Suprapubic skin (tissue), 4 donors: ENCODE data around the gene ARL5B. TPM values are rescaled to one million over a fixed set of nuclear protein-coding genes. Genes with fewer than 3 reads are reported as not detected.
A peak's percentile ranks its signal among the peaks of the same experiment; 100 is the strongest.

Source experiments
- DNase-seq, 2 donors: peaks; one replicate each; pipeline ENCODE4 v3.0.0-alpha.2; 2019; ENCODE audit warnings: low spot score in 2 of 2
- H3K27ac ChIP-seq: fragments of 200-600 bp; sonication (generic); one replicate; pipeline ENCODE4 v1.5.1; 2019
- H3K27me3 ChIP-seq: fragments of 200-600 bp; sonication (generic); one replicate; pipeline ENCODE4 v1.5.1; 2019
- H3K36me3 ChIP-seq: fragments of 200-600 bp; sonication (generic); one replicate; pipeline ENCODE4 v1.5.1; 2019
- H3K4me1 ChIP-seq: fragments of 200-600 bp; sonication (generic); one replicate; pipeline ENCODE4 v1.5.1; 2019
- H3K4me3 ChIP-seq: fragments of 200-600 bp; sonication (generic); one replicate; pipeline ENCODE4 v1.5.1; 2019; ENCODE audit warnings: mild to moderate bottlenecking
- H3K9me3 ChIP-seq: fragments of 200-600 bp; sonication (generic); one replicate; pipeline ENCODE4 v1.5.1; 2019
- EP300 ChIP-seq: sonication (generic); formaldehyde crosslinking; IDR thresholded peaks from one replicate; pipeline ENCODE4 v1.6.1; 2017; ENCODE audit warnings: antibody characterized with exemption
- POLR2A ChIP-seq, 2 donors: fragments of 450-650 bp; IDR thresholded peaks; one replicate each; pipeline ENCODE4 v1.6.1; 2017; ENCODE audit warnings: antibody characterized with exemption in 2 of 2, mild to moderate bottlenecking in 2 of 2, moderate library complexity in 2 of 2
- POLR2AphosphoS5 ChIP-seq, 3 donors: sonication (generic); formaldehyde crosslinking; IDR thresholded peaks; one replicate each; pipeline ENCODE4 v1.6.1; 2017; ENCODE audit warnings: antibody characterized with exemption in 3 of 3
- WGBS: methylation state at CpG from one replicate; pipeline ENCODE4 v1.1.5; 2018; 5-methylcytosine and 5-hydroxymethylcytosine counted together
- total RNA-seq, 4 donors: library from RNA; depleted of rRNA; stranded (reverse); fragments of >200 nt; gene quantifications; one replicate each; pipeline ENCODE4 v1.1.0, GENCODE V29; 2016
- TF ChIP-seq, protein P1 (sequence below), 2 donors: fragments of 200-600 bp in 1 of 2; fragments of 450-650 bp in 1 of 2; sonication (generic) in 1 of 2; IDR thresholded peaks; one replicate each; pipeline ENCODE4 v1.5.1; 2016 to 2019; ENCODE audit warnings: antibody characterized with exemption in 2 of 2, mild to moderate bottlenecking in 1 of 2, moderate library complexity in 1 of 2

Gene ARL5B, protein sequence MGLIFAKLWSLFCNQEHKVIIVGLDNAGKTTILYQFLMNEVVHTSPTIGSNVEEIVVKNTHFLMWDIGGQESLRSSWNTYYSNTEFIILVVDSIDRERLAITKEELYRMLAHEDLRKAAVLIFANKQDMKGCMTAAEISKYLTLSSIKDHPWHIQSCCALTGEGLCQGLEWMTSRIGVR
- total RNA-seq = 10 to 100 TPM; 11.8 to 17.9 (median 14.5) TPM

DNA sequence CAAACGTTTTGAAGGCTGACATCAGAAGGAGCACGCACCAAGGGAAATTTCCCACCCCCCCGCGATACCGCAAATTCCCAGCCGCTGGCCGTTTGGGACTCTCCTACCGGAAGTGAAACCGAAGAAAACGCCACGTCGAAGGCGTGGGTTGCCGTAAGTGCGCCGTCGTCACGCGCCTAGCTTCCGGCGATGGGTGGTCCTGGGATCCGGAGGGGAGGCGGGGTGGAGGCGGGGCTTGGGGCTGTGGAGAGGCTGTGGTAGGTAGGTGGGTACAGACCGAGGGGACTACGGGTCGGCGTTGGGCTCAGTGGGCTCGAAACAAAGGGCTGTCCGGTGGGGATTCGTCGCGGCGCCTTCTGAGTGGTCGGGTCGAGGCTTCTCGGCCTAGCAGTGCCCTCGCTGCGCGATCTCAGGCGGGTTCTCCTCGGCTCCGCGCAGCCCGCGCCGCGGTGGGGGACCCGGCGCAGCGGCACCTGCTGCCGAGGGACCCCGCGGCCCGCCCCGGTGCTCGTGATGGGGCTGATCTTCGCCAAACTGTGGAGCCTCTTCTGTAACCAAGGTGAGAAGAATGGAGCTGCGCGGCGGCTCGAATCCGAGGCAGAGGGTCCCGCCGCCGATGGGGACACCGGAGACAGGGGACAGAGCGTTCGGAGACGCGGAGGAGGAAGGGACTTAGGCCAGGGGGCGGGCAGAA lies at the start of gene ARL5B:
TSS of gene ARL5B (plus strand) at position 307 of the 694 bp plus-strand sequence. CDS start at position 514, 207 bp downstream.
- DNase-seq = peak; percentile 99
- TF ChIP-seq POLR2A (IDR thresholded peaks at IDR 0.05) = peak in 1 of 2 donors; percentile 31
- TF ChIP-seq, protein P1, sequence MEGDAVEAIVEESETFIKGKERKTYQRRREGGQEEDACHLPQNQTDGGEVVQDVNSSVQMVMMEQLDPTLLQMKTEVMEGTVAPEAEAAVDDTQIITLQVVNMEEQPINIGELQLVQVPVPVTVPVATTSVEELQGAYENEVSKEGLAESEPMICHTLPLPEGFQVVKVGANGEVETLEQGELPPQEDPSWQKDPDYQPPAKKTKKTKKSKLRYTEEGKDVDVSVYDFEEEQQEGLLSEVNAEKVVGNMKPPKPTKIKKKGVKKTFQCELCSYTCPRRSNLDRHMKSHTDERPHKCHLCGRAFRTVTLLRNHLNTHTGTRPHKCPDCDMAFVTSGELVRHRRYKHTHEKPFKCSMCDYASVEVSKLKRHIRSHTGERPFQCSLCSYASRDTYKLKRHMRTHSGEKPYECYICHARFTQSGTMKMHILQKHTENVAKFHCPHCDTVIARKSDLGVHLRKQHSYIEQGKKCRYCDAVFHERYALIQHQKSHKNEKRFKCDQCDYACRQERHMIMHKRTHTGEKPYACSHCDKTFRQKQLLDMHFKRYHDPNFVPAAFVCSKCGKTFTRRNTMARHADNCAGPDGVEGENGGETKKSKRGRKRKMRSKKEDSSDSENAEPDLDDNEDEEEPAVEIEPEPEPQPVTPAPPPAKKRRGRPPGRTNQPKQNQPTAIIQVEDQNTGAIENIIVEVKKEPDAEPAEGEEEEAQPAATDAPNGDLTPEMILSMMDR (IDR thresholded peaks at IDR 0.05) = no peak
- TF ChIP-seq POLR2AphosphoS5 (IDR thresholded peaks at IDR 0.05) = peak; percentile 67 to 89 (median 82)
- peak; percentile 72 for TF ChIP-seq EP300
- 0% methylated on average over 31 of the region's 72 CpGs for WGBS
- no peaks in the 10 kb centered on the region for H3K9me3 ChIP-seq
- H3K27ac ChIP-seq = peak within 1 kb of the TSS; percentile 96
- H3K4me1 ChIP-seq = peaks cover 26% of the 10 kb centered on the region
- H3K4me3 ChIP-seq = peak within 1 kb of the TSS; percentile 93
- H3K36me3 ChIP-seq = no peaks in the 10 kb centered on the region
- no peaks in the 10 kb centered on the region for H3K27me3 ChIP-seq

DNA sequence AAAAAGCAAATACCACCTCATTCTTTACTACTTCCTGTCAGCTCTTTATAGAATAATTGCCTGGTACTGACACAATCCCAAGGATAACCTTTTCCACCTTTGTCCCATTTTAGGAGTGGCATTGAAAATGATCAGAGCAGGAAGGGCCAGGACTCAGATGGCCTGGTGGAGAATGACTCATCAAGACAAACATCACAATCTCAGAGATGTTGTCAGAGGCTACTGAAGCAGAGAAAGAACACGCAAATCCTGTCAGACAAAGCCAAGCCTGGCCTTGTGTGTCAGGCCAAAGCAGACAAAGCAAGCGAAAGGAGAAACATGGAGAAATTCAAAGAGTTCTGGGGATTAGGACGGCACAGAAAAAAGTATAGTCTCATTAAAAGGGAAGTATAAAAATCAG lies 48.7 kb upstream of the ARL5B start:
- H3K9me3 ChIP-seq = no peaks in the 10 kb centered on the region
- no peaks in the 10 kb centered on the region for H3K27me3 ChIP-seq
- no peak for DNase-seq
- H3K4me1 ChIP-seq = peaks cover 4% of the 10 kb centered on the region
- 72% methylated on average over 3 of the region's 3 CpGs for WGBS
- H3K4me3 ChIP-seq = no peak overlapping the region
- H3K27ac ChIP-seq = peak overlapping the region; percentile 53
- peaks cover 7% of the 10 kb centered on the region for H3K36me3 ChIP-seq
- no peak for TF ChIP-seq POLR2AphosphoS5 (IDR thresholded peaks at IDR 0.05)
- no peak for TF ChIP-seq EP300

DNA sequence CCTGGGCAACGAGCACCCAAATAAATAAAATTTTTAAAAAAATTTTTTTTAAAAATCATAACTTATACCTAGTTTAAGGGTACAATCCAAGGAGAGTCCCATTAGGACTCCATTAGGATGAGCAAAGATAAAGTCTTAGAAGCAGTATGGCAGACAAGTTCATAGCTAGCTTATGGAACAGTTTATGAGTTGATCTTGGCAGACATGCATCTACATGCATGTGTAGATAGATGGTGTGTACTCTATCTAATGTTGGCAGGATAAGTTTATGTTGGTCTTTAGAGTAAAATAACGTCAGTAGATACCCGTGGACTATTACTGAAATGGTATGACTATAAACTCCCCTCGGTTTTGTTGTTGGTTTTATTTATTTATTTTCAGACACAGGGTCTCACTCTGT lies 48.1 kb upstream of the ARL5B start:
- Histone ChIP-seq H3K27ac (no peak overlapping the region), H3K27me3 (no peaks in the 10 kb centered on the region), H3K4me1 (peaks cover 4% of the 10 kb centered on the region), H3K36me3 (peaks cover 7% of the 10 kb centered on the region), H3K9me3 (no peaks in the 10 kb centered on the region), H3K4me3 (no peak overlapping the region)
- WGBS = 94% methylated on average over 4 of the region's 4 CpGs
- no peak for TF ChIP-seq EP300
- TF ChIP-seq, protein P1 (IDR thresholded peaks at IDR 0.05) = no peak
- no peak for TF ChIP-seq POLR2A (IDR thresholded peaks at IDR 0.05)
- TF ChIP-seq POLR2AphosphoS5 (IDR thresholded peaks at IDR 0.05) = no peak
- DNase-seq = no peak

DNA sequence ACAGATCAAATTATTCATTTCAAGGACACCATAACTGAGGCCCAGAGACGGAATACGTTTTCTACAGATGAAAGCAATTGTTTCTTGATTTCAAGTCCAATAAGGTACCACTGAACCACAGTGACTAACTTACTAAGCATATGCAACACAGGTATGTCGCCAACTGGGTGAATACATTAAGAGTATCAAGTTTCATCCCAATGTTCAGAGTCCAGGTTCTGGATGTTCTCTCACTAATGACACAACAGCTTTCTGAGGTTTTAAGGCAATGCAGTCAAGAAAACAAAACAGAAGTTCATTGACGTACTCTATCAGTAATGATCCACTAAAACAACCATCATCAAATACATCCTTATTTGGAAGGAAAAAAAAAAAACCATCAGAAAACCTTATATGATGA lies 43.6 kb upstream of the ARL5B start:
- Histone ChIP-seq H3K36me3 (peaks cover 10% of the 10 kb centered on the region), H3K27ac (no peak overlapping the region), H3K4me3 (no peak overlapping the region), H3K27me3 (no peaks in the 10 kb centered on the region), H3K4me1 (no peaks in the 10 kb centered on the region), H3K9me3 (no peaks in the 10 kb centered on the region)
- no peak for DNase-seq
- TF ChIP-seq EP300 = no peak
- no peak for TF ChIP-seq POLR2AphosphoS5 (IDR thresholded peaks at IDR 0.05)
- TF ChIP-seq POLR2A (IDR thresholded peaks at IDR 0.05) = no peak
- TF ChIP-seq, protein P1 (IDR thresholded peaks at IDR 0.05) = no peak
- 91% methylated on average over 4 of the region's 4 CpGs for WGBS

DNA sequence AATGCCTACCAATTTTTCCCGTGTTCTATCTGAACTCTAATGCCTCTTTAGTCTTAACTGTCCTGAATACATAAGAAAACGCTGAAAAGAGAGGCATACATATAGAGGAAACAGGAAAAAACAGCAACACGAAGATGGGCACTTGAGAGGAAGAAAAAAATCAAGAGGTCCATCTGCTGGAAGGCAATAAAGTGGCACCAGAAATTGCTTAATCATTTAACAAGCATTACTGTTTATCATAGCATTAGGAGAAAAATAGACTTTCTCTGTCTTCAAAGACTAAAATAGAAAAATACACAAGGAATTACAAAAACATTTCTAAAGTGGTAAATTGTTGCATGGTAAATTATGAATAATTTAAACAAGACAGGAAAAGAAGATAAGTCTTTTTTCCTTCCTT lies 42.9 kb upstream of the ARL5B start:
- H3K4me3 ChIP-seq = no peak overlapping the region
- peaks cover 6% of the 10 kb centered on the region for H3K36me3 ChIP-seq
- TF ChIP-seq POLR2A (IDR thresholded peaks at IDR 0.05) (no peak), EP300 (no peak), POLR2AphosphoS5 (IDR thresholded peaks at IDR 0.05) (no peak)
- TF ChIP-seq, protein P1 (IDR thresholded peaks at IDR 0.05) = no peak
- DNase-seq = no peak
- no peaks in the 10 kb centered on the region for H3K9me3 ChIP-seq
- WGBS = 81% methylated on average over 3 of the region's 3 CpGs
- no peaks in the 10 kb centered on the region for H3K27me3 ChIP-seq
- no peaks in the 10 kb centered on the region for H3K4me1 ChIP-seq
- no peak overlapping the region for H3K27ac ChIP-seq
